H1 (cell line): ENCODE data around the gene SNED1. TPM values are rescaled to one million over a fixed set of nuclear protein-coding genes. Genes with fewer than 3 reads are reported as not detected.

ENCODE experiments used
- CTCF ChIA-PET: fragments of 300-600 bp; sonication (Branson Sonifier 250); formaldehyde crosslinking; loops from one replicate; lab custom pipeline; 2021; ENCODE audit not compliant: partially characterized antibody; lab: Charles Lee
- POLR2A ChIA-PET: fragments of 300-600 bp; sonication (Branson Sonifier 250); formaldehyde crosslinking; loops from one replicate; lab custom pipeline; 2021; ENCODE audit warnings: inconsistent platforms; ENCODE audit not compliant: partially characterized antibody; lab: Charles Lee
- DNase-seq, 2 experiments: peaks; one replicate each; pipeline versions ENCODE4 v3.0.0 to v3.0.0-alpha.2; 2010 to 2022; ENCODE audit warnings: low spot score in 2 of 2, low read depth in 1 of 2, mixed read lengths in 1 of 2
- FAIRE-seq: peaks from 2 replicates; lab custom pipeline; 2011; peaks lifted over from hg19 to GRCh38; lab: Jason Lieb, UNC
- H2AFZ ChIP-seq: 2 replicates; pipeline ENCODE4 v1.8.1; 2012; ENCODE audit warnings: low read length, inconsistent platforms
- H2AK5ac ChIP-seq: 2 replicates; pipeline ENCODE4 v1.6.1; 2013; ENCODE audit warnings: low read depth, low read length
- H2BK120ac ChIP-seq: replicated peaks from 2 replicates; pipeline ENCODE3; 2013; ENCODE audit warnings: low read depth, low read length, inconsistent platforms
- H2BK12ac ChIP-seq: 2 replicates; pipeline ENCODE4 v1.6.1; 2013; ENCODE audit warnings: low read depth, low read length
- H2BK15ac ChIP-seq: 2 replicates; pipeline ENCODE4 v1.6.1; 2013; ENCODE audit warnings: low read length
- H2BK20ac ChIP-seq: 2 replicates; pipeline ENCODE4 v1.6.1; 2013; ENCODE audit warnings: low read length
- H2BK5ac ChIP-seq: 2 replicates; pipeline ENCODE4 v1.6.1; 2013; ENCODE audit warnings: low read depth, low read length
- H3K14ac ChIP-seq: 2 replicates; pipeline ENCODE4 v1.6.1; 2013; ENCODE audit warnings: inconsistent platforms; ENCODE audit not compliant: insufficient read length
- H3K18ac ChIP-seq: 2 replicates; pipeline ENCODE4 v1.6.1; 2013; ENCODE audit warnings: low read length; ENCODE audit errors: extremely low read depth
- H3K23ac ChIP-seq: 2 replicates; pipeline ENCODE4 v1.6.1; 2013; ENCODE audit warnings: inconsistent platforms; ENCODE audit not compliant: insufficient read length
- H3K23me2 ChIP-seq: 2 replicates; pipeline ENCODE4 v1.6.1; 2013; ENCODE audit warnings: low read depth, low read length
- H3K27ac ChIP-seq: 2 replicates; pipeline ENCODE4 v1.6.1; 2011; ENCODE audit warnings: low read depth, low read length, inconsistent platforms
- H3K27me3 ChIP-seq, 4 experiments: replicated peaks in 1 of 4; 1 replicate in 1 of 4; 2 replicates in 3 of 4; pipeline versions ENCODE4 v1.6.1 to v1.8.1; 2011 to 2013; ENCODE audit warnings: low read length in 3 of 4, mild to moderate bottlenecking in 3 of 4, inconsistent platforms in 2 of 4, mixed read lengths in 2 of 4, moderate library complexity in 1 of 4; ENCODE audit not compliant: control insufficient read depth in 3 of 4, insufficient read depth in 3 of 4; ENCODE audit errors: extremely low read depth in 1 of 4
- H3K36me3 ChIP-seq, 4 experiments: 2 replicates each; pipeline versions ENCODE4 v1.6.1 to v1.8.1; 2011 to 2013; ENCODE audit warnings: mild to moderate bottlenecking in 4 of 4, low read length in 3 of 4, moderate library complexity in 2 of 4, control low read depth in 1 of 4, inconsistent platforms in 1 of 4; ENCODE audit not compliant: insufficient read depth in 4 of 4, control insufficient read depth in 2 of 4
- H3K4ac ChIP-seq: replicated peaks from 2 replicates; pipeline ENCODE3; 2013; ENCODE audit warnings: low read length, low read depth, mixed read lengths, inconsistent platforms; ENCODE audit not compliant: insufficient read length
- H3K4me1 ChIP-seq, 4 experiments: replicated peaks in 1 of 4; 1 replicate in 1 of 4; 2 replicates in 3 of 4; pipeline versions ENCODE4 v1.6.1 to v1.8.1; 2011 to 2013; ENCODE audit warnings: low read length in 3 of 4, inconsistent platforms in 2 of 4, mixed read lengths in 1 of 4; ENCODE audit not compliant: insufficient read depth in 4 of 4, control insufficient read depth in 3 of 4
- H3K4me2 ChIP-seq, 2 experiments: 2 replicates each; pipeline versions ENCODE4 v1.6.1 to v1.8.1; 2011 to 2013; ENCODE audit warnings: low read depth in 2 of 2, low read length in 2 of 2, control low read depth in 1 of 2, inconsistent platforms in 1 of 2, mild to moderate bottlenecking in 1 of 2; ENCODE audit not compliant: insufficient read depth in 1 of 2
- H3K4me3 ChIP-seq, 4 experiments: fragments of 200-600, 300-600 bp in 1 of 4; sonication (generic), shearing (Covaris generic), sonication (Bioruptor Twin) in 1 of 4; 2 replicates each; pipeline versions ENCODE4 v1.5.1 to v1.8.1; 2011 to 2016; ENCODE audit warnings: low read length in 4 of 4, low read depth in 3 of 4, control low read depth in 2 of 4, inconsistent platforms in 2 of 4, mild to moderate bottlenecking in 2 of 4, mixed read lengths in 1 of 4, moderate library complexity in 1 of 4; ENCODE audit not compliant: insufficient read depth in 2 of 4; ENCODE audit errors: extremely low read depth in 1 of 4
- H3K56ac ChIP-seq: replicated peaks from 2 replicates; pipeline ENCODE3; 2013; ENCODE audit warnings: low read depth, mild to moderate bottlenecking, mixed read lengths, low read length, inconsistent platforms; ENCODE audit not compliant: insufficient read length
- H3K79me1 ChIP-seq: 2 replicates; pipeline ENCODE4 v1.6.1; 2013; ENCODE audit warnings: low read depth, low read length, control low read depth
- H3K79me2 ChIP-seq, 2 experiments: 2 replicates each; pipeline versions ENCODE4 v1.6.1 to v1.8.1; 2012 to 2013; ENCODE audit warnings: low read length in 2 of 2, mild to moderate bottlenecking in 2 of 2, inconsistent platforms in 1 of 2; ENCODE audit not compliant: insufficient read depth in 2 of 2, control insufficient read depth in 1 of 2
- H3K9ac ChIP-seq, 4 experiments: replicated peaks in 1 of 4; 1 replicate in 1 of 4; 2 replicates in 3 of 4; pipeline versions ENCODE4 v1.6.1 to v1.8.1; 2011 to 2013; ENCODE audit warnings: low read depth in 3 of 4, low read length in 3 of 4, control low read depth in 2 of 4, mild to moderate bottlenecking in 2 of 4, moderate library complexity in 2 of 4, inconsistent platforms in 1 of 4; ENCODE audit errors: extremely low read depth in 1 of 4
- H3K9me3 ChIP-seq, 2 experiments: 2 replicates each; pipeline versions ENCODE4 v1.6.1 to v1.8.1; 2012 to 2013; ENCODE audit warnings: mild to moderate bottlenecking in 2 of 2, moderate library complexity in 2 of 2, control low read depth in 1 of 2, inconsistent platforms in 1 of 2, low read depth in 1 of 2, low read length in 1 of 2, mixed read lengths in 1 of 2; ENCODE audit not compliant: insufficient read depth in 2 of 2
- H4K20me1 ChIP-seq, 2 experiments: replicated peaks in 1 of 2; 2 replicates each; pipeline versions ENCODE3 to v1.8.1; 2011 to 2013; ENCODE audit warnings: inconsistent platforms in 2 of 2, low read length in 2 of 2, mild to moderate bottlenecking in 1 of 2; ENCODE audit not compliant: insufficient read depth in 2 of 2, control insufficient read depth in 1 of 2
- H4K5ac ChIP-seq: 2 replicates; pipeline ENCODE4 v1.6.1; 2013; ENCODE audit warnings: low read length, low read depth, mixed read lengths, inconsistent platforms; ENCODE audit not compliant: insufficient read length
- H4K8ac ChIP-seq: 2 replicates; pipeline ENCODE4 v1.8.0; 2013; ENCODE audit warnings: mild to moderate bottlenecking, moderate library complexity, low read length, inconsistent platforms; ENCODE audit not compliant: insufficient read depth; ENCODE audit errors: extremely low read depth
- H4K91ac ChIP-seq: replicated peaks from 2 replicates; pipeline ENCODE3; 2013; ENCODE audit warnings: low read length, mixed read lengths, inconsistent platforms; ENCODE audit not compliant: insufficient read length
- CREB1 ChIP-seq: IDR thresholded peaks from 2 replicates; pipeline ENCODE4 v1.6.1; 2012; ENCODE audit warnings: inconsistent platforms
- TCF12 ChIP-seq: IDR thresholded peaks from 2 replicates; pipeline ENCODE4 v1.6.1; 2011; ENCODE audit warnings: low read depth, mild to moderate bottlenecking, low read length
- TEAD4 ChIP-seq: IDR thresholded peaks from 2 replicates; pipeline ENCODE4 v1.6.1; 2012; ENCODE audit warnings: low read depth, low read length, inconsistent platforms, mixed read lengths
- WGBS, 2 experiments: shearing (Covaris generic) in 1 of 2; methylation state at CpG; one replicate each; pipeline versions ENCODE4 v1.1.6 to v1.1.7; 2013 to 2015; ENCODE audit warnings: low lambda C conversion rate in 2 of 2, mixed read lengths in 2 of 2, inconsistent platforms in 1 of 2, low coverage in 1 of 2, missing lambda C conversion rate in 1 of 2; ENCODE audit not compliant: insufficient replicate concordance in 2 of 2, insufficient coverage in 1 of 2, insufficient read length in 1 of 2; ENCODE audit errors: extremely low coverage in 1 of 2, missing lambda C conversion rate in 1 of 2; 5-methylcytosine and 5-hydroxymethylcytosine counted together
- polyA plus RNA-seq, 7 experiments: library from polyadenylated mRNA; depleted of rRNA in 3 of 7; stranded (reverse) in 5 of 7; unstranded in 2 of 7; fragments of >200 nt in 5 of 7; fragments of 200-250 nt in 2 of 7; gene quantifications; 1 replicate in 5 of 7; 2 replicates in 1 of 7; 4 replicates in 1 of 7; pipeline versions ENCODE4 v1.2.1 to v1.2.3, GENCODE V29; 2011 to 2013; ENCODE audit warnings: missing spikeins in 2 of 7, mixed read lengths in 2 of 7
- total RNA-seq: library from RNA; stranded (reverse); fragmentation: NEBNext Ultra II Directional; extraction: Animal tissue kit (Norgen Biotek cat#: 25700); gene quantifications from 2 replicates; pipeline ENCODE4 v1.2.1, GENCODE V29; 2021

SNED1 gene
- total and polyA plus RNA-seq, 2 of the 8 experiments (the other 6 are each of a cell fraction or from before 2014, with no cell fraction given), result 1.9 TPM

- CTCF ChIA-PET, result interaction anchor here (0.6 kb wide), 1 partner anchor 11 kb away, joined by 3 read pairs; no protein-coding TSS in a partner anchor
Observed at GRCh38 chr2:241114836-241115235, 116.4 kb downstream of the SNED1 start.

More at GRCh38 chr2:241114836-241115235, 116.4 kb downstream of the SNED1 start:
- Histone ChIP-seq H3K23ac (no peak overlapping the region), H4K5ac (no peak overlapping the region), H3K36me3 (peaks cover 0 to 12% (median 4%) of the 10 kb centered on the region in 4 experiments; a peak in 3 of 8 replicates), H3K27ac (no peak overlapping the region), H3K18ac (no peak overlapping the region), H2BK120ac (no peak overlapping the region), H3K79me1 (no peaks in the 10 kb centered on the region), H3K4me1 (no peaks in the 10 kb centered on the region), H4K91ac (no peak overlapping the region), H2AK5ac (no peak overlapping the region), H3K9me3 (no peaks in the 10 kb centered on the region), H4K8ac (no peak overlapping the region), H2AFZ (no peak overlapping the region), H2BK15ac (no peak overlapping the region), H3K9ac (no peak overlapping the region), H3K4me3 (no peak overlapping the region), H3K56ac (no peak overlapping the region), H4K20me1 (peaks cover 3 to 6% of the 10 kb centered on the region in 2 experiments), H2BK20ac (no peak overlapping the region), H3K14ac (no peak overlapping the region), H3K79me2 (no peaks in the 10 kb centered on the region), H2BK5ac (no peak overlapping the region), H3K4me2 (no peak overlapping the region), H3K27me3 (no peaks in the 10 kb centered on the region), H3K23me2 (no peaks in the 10 kb centered on the region), H2BK12ac (no peak overlapping the region), H3K4ac (no peak overlapping the region)
- FAIRE-seq (no peak), DNase-seq (no peak)
- POLR2A ChIA-PET, result no interaction called here
- no peak for TF ChIP-seq TEAD4
- no peak for TF ChIP-seq TCF12
- no peak for TF ChIP-seq CREB1
- WGBS, 2 experiments, result 89% methylated on average over 11 of the region's 11 CpGs; no CpG with 5 or more reads in 1 of the 2 experiments
